GM12873 (cell line): ENCODE data around the gene DCAF12.

ENCODE experiments used
- TF ChIP-seq, protein P1 (sequence below): IDR thresholded peaks from 2 replicates; pipeline ENCODE4 v1.5.1; 2012; ENCODE audit warnings: low read depth, mild to moderate bottlenecking, moderate library complexity, low read length, control low read depth; ENCODE audit not compliant: insufficient read depth; ENCODE audit errors: missing control alignments

The DCAF12 gene

DNA sequence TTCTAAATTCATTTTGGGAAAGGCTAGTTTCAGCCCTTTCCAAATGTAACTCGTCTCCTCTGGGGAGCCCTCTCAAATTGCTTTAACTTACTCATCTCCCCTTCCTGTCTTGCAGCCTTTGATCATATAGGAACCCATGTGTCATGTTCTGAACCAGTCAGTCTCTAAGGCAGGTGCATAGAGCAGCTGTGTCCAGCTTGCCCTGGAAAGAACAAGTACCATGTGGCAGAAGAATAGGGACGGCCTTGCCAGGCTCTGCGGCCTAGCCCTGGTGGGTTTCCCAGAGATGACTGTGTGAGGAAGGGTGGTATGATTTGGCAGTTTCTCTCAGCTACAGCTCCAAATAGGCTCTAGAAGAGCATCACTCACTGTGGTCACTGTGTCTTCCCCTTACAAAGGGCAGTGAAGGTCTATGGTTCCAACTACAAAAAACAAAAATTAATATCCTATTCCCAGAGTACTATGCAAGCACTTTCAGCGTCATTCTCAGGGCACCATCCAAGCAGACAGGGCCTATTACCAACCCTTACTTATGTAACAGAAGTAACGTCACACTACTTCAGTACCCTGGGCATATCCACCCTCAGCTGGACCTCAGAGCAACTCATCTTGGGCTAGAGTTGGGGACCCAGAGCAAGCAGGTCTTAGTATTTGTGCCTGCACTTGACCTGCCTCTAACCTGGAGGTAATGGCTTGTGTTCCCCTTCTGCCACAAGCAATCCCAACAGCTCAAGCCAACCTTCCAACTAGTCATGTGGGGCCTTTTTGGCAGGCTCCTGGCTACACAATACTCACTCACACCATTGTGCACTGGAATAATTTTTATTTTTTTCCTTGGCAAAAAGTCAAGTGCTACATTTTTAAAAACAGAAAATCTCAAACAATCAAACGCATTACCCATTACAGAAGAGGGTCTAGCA, 40.7 kb downstream of the DCAF12 start:
- TF ChIP-seq, protein P1, sequence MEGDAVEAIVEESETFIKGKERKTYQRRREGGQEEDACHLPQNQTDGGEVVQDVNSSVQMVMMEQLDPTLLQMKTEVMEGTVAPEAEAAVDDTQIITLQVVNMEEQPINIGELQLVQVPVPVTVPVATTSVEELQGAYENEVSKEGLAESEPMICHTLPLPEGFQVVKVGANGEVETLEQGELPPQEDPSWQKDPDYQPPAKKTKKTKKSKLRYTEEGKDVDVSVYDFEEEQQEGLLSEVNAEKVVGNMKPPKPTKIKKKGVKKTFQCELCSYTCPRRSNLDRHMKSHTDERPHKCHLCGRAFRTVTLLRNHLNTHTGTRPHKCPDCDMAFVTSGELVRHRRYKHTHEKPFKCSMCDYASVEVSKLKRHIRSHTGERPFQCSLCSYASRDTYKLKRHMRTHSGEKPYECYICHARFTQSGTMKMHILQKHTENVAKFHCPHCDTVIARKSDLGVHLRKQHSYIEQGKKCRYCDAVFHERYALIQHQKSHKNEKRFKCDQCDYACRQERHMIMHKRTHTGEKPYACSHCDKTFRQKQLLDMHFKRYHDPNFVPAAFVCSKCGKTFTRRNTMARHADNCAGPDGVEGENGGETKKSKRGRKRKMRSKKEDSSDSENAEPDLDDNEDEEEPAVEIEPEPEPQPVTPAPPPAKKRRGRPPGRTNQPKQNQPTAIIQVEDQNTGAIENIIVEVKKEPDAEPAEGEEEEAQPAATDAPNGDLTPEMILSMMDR = no peak

DNA sequence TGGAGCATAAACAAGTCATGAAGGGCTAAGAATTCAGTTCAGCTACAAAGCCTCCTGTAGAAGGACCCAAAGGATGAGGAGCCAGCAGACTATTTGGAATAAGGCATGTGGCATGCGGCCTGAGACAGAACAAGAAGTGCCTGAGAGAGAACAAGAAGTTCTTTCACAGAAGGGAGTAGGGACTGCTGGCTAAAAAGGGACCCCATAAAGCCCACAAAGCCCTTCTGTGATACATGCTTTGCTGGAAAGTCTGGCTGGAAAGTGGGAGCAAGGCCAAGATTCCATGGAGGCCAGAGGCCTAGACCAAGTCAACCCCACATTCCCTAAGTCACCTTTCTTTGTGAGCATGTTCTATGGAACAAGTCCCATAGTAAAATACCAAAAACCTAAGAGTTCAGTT, 41.9 kb downstream of the DCAF12 start:
- TF ChIP-seq, protein P1 = no peak

DNA sequence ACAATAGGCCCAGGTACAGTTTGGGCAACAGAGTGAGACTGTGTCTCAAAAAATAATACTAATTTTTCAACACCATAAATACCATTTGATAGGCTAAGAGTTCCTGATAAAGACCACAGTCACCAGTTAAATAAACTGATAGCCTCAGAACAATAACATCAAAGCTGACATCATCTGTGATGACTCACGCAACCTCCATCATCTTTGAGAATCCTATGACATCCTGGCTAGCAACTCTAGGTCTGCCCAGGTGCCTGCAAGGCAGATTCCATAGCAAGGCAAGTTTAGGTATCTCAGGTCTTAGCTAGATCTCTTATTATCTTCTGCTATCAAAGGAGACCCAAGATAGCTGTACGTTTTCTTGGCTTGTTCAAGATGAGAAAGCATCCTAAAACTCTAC, 47.3 kb downstream of the DCAF12 start:
- TF ChIP-seq, protein P1 = no peak

DNA sequence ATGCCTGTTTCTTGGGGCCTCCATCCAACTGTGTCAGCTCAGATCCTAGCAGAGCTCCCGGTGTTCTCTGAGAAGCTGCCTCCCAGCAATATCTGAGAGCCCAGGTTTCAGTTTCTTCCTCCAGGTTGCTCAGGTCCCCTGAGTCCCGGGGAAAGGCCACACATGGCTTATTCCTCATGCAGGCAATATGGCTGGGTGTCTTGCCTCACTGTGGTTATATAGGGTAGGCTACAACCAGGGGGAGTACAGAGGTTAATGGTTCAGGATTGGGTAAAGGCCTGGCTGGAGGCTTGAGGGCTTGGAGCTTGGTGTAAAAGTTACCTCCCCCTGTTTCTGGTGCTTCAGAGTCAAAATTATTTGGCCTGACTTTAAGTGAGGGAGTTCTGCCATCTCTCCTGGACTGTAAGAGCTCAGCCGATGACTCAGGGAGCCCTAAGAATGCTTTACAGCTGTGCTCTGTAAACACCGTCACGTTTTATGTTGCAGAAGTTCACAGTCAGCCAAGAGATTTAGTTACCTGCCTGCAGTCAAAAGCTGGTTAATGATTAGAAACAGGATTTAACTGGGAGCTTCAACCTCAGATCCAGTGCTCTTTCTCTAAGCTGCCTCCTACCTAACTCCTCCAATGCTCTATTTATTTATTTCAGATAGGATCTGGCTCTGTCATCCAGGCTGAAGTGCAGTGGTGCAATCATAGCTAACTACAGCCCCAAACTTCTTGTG, 53.5 kb downstream of the DCAF12 start:
- TF ChIP-seq, protein P1 = no peak

DNA sequence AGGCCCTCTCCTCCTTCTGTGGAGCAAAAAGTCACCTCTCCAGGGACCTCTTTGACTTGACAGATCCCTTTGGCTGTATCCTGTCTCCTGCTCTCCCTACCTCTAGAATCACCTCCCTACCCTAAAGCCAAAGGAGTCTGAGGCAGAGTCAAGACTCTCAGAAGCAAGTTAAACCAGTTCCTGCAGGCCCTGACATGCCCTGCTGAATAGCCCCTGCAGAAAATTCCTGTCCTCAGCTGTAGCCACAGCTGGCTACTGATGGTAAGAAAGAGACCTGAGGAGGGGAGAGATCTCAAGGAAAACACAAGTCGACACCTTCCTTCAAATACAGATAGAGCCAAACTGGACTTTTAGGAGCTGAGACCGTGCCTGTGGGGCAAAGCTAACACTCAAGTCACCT, 54.1 kb downstream of the DCAF12 start:
- TF ChIP-seq, protein P1 = no peak

DNA sequence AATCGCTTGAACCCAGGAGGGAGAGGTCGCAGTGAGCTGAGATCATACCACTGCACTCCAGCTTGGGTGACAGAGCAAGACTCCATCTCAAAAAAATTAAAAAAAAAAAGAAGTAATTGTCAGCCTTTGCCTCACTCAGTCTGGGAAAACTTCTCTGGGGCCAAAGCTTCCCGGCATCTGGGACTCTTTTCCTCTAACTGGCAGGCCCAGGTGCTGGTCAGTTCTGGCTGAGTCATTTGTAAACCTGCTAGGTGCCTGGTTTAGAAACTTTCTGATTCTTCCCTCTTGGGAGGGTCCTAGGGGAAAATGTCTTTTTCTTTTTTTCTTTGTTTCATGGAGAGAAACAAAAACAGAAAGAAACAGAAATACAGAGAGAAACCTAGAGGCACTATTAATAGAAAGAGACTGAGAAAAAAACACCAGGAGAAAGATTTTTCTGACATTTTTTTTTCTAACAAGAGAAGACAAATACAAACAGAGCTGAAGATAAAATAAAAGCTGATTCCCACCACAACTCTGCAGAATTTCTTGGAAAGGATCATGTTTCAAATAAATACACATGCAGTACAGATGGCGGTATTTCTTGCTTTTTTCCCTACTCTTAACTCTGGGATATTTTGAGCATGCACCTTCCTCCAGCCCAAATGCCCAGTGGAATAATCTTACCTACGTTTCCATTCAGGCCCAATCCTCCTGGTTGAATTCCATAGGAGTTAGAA, 55.7 kb downstream of the DCAF12 start:
- TF ChIP-seq, protein P1 = no peak

DNA sequence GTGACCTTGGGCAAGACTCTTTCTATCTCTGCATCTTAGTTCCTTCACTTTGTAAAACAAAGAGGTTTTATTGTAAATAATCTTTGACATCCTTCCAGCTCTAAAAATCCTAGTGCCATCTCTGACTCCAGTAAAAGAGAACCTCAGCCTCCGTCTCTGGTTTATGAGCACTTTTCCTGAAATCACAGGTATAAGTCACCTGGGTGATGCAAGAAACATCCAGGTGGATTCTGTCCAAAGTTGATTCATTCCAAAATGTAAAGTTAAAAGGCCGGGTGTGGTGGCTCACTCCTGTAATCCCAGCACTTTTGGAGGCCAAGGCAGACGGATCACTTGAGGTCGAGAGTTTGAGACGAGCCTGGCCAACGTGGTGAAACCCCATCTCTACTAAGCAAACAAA, 56.7 kb downstream of the DCAF12 start:
- TF ChIP-seq, protein P1 = no peak
